ENCODE measurements around the gene SLCO1B3.

The SLCO1B3 gene

DNA sequence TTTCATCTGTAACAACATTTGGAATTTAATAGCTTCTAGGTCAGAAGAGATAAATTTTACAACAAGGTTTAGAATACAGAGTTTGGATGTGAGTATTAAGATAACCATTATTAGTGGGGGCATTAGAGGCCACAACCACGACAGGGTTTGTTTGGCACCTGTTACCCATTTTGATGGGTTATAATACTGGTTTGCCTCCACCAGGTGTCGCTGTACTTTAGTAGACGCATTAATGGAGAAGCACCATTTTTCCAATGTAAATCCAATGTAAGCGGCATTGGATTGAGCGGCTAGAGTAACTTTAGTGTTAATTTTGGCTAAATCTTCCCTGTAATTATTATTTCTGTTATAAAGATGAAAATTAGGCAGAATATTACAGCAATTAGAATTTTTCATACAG, 136.2 kb downstream of the SLCO1B3 start:
- peak; percentile 31 for DNase-seq (ENCODE audit: low read depth)
- TF ChIP-seq, protein P1, sequence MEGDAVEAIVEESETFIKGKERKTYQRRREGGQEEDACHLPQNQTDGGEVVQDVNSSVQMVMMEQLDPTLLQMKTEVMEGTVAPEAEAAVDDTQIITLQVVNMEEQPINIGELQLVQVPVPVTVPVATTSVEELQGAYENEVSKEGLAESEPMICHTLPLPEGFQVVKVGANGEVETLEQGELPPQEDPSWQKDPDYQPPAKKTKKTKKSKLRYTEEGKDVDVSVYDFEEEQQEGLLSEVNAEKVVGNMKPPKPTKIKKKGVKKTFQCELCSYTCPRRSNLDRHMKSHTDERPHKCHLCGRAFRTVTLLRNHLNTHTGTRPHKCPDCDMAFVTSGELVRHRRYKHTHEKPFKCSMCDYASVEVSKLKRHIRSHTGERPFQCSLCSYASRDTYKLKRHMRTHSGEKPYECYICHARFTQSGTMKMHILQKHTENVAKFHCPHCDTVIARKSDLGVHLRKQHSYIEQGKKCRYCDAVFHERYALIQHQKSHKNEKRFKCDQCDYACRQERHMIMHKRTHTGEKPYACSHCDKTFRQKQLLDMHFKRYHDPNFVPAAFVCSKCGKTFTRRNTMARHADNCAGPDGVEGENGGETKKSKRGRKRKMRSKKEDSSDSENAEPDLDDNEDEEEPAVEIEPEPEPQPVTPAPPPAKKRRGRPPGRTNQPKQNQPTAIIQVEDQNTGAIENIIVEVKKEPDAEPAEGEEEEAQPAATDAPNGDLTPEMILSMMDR (IDR thresholded peaks at IDR 0.05; ENCODE audit: insufficient read depth, low read depth, low read length, missing control alignments): peak; percentile 37
- H3K4me3 ChIP-seq (ENCODE audit: low read length): no peak overlapping the region

DNA sequence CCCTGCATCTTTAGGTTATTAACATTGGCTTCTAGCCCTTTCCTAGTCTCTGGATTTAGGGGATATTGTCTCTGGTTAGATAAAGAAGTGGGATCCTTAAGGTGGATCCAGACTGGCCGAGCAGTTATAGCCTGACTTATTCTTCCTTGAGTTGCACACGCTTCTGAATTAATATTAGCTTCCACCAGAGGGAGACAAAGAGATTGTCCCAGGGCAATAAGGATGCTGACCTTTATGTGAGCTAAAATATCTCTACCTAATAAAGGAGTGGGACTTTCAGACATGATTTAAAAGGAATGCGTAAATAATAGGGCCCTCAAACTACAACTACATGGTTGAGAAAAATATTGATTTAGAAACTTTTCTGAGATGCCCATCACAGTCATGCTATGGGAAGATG, 139.7 kb downstream of the SLCO1B3 start:
- TF ChIP-seq, protein P1 (IDR thresholded peaks at IDR 0.05; ENCODE audit: insufficient read depth, low read depth, low read length, missing control alignments): peak; percentile 41
- peak; percentile 50 for DNase-seq (ENCODE audit: low read depth)
- H3K4me3 ChIP-seq (ENCODE audit: low read length): no peak overlapping the region

DNA sequence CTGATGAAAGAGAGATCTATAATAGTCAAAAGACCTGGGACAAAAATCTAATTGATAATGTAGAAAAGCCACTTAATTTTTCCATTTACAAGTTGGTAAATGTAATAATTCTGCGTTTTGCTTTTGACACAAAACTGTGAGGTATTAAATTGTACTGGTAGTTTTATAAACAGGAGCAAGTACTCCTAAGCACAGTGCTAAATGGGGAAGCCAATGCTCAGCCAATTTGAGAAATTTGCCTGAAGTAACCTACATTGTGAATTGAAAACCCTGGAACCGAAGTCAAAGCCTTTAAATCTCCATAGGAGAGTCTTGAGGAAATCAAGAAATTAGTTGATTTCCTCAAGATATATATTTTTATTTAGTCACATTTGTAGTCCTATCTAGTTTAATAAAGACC, 152.8 kb downstream of the SLCO1B3 start:
- TF ChIP-seq, protein P1 (IDR thresholded peaks at IDR 0.05; ENCODE audit: insufficient read depth, low read depth, low read length, missing control alignments): no peak
- DNase-seq (ENCODE audit: low read depth): no peak
- H3K4me3 ChIP-seq (ENCODE audit: low read length): no peak overlapping the region

- no peak for DNase-seq (ENCODE audit: low read depth)
- TF ChIP-seq, protein P1 (IDR thresholded peaks at IDR 0.05; ENCODE audit: insufficient read depth, low read depth, low read length, missing control alignments): no peak
- H3K4me3 ChIP-seq (ENCODE audit: low read length): no peak overlapping the region
These were observed 153.3 kb downstream of the SLCO1B3 start for GRCh38 chr12:20963762-20964161.
